Adipose tissue (tissue), 3 donors: ENCODE data around the gene TTC9. TPM values are rescaled to one million over a fixed set of nuclear protein-coding genes. Genes with fewer than 3 reads are reported as not detected.

Experiments
- H3K27ac ChIP-seq: one replicate; pipeline ENCODE4 v1.5.1; 2013; ENCODE audit warnings: low read depth, low read length
- WGBS, 3 donors: extraction: QIAGEN DNeasy Blood & Tissue Kit; methylation state at CpG; one replicate each; pipeline ENCODE4 v1.1.7; 2013; 5-methylcytosine and 5-hydroxymethylcytosine counted together
- polyA plus RNA-seq, 3 donors: library from polyadenylated mRNA; stranded (reverse); fragments of 200-250 nt; gene quantifications; one replicate each; pipeline ENCODE4 v1.2.3, GENCODE V29; 2013
- donor health status: healthy with polysubstance abuse.
- donor health status: Bipolar disorder and iron deficiency.
- donor health status: healthy.

Gene TTC9
- polyA plus RNA-seq, 3 donors: 0.56 to 1.2 (median 0.79) TPM

DNA sequence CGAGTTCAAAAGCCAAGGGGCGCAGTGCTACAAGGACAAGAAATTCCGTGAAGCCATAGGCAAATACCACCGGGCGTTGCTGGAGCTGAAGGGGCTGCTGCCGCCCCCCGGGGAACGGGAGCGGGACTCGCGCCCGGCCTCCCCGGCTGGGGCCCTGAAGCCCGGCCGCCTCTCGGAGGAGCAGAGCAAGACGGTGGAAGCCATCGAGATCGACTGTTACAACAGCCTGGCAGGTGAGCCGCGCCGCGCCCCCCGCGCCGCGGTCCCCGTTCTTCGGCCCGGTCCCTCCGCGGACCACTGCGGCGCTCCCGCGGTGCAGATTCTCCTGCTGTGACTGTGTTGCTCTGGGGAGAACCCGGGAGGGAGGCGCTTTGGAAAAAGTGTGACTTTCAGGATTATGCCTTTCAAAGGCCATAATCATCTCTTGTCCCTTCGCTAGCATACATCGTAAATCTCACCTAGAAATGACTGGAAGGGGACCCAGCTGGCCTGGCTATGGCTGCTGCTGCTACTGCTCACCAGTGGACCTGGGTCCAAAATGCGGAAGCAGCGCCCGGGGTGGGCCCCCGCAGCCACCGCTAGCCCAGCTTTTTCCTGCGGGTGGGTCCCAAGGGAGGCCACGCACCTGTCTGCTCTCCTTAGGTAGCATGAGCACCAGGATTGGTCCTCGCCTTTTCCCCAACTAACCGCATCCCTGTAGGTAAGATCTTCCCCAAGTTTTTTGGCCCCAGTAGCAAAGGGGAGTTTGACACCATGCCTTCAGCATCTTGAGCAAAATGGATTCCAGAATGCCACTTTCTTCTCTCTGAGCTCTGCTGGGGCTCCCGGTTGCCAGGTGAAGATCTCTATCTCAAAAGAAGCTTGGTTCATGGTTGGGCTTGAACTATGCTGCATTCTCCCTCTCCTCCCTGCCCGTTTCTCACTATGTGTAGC, 853 bp downstream of the TTC9 start:
- 5 to 7% (median 6%) methylated on average over 45 to 51 of the region's 51 CpGs for WGBS, 3 donors
- H3K27ac ChIP-seq: no peak overlapping the region

DNA sequence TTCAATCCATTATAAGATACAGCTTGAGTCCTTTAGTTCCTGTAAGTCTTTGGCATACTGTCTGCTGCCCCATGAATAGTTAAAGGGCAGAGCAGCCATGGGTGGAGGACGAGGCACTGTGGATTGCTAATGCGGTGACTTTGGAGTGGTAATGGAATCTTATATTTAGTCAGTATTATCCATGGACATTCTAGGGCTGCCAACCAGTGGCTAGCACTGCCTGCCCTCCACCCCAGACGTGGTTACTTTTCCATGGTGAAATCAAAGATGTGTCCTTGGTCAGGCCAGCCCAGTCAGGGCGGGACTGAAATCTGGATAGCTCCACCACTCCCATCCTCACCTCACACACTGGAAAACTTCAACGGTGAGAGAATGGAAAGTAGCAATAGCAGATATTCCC, 2.3 kb downstream of the TTC9 start:
- WGBS, 3 donors: 63 to 83% (median 80%) methylated on average over 5 of the region's 5 CpGs
- no peak overlapping the region for H3K27ac ChIP-seq

DNA sequence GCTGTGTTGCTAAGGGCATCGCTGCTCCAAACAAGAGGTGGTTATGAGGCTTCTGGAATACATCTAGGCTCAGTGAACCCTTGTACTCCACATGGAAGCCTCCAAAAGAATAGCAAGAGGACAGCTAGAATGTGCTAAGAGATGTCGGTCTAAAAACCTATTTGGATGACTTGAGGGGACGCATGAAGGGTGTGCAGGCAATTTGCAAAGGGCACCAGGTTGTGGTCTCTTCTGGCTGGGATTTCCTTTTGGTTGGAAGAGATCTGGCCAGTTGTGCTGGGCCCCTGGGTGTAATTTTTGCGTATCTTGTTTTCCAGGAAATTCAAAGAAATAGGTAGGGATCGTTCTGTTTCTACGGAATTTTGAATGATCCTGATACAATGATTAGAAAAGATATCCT, 4.2 kb downstream of the TTC9 start:
- 86 to 96% (median 93%) methylated on average over 6 of the region's 6 CpGs for WGBS, 3 donors
- H3K27ac ChIP-seq: no peak overlapping the region

DNA sequence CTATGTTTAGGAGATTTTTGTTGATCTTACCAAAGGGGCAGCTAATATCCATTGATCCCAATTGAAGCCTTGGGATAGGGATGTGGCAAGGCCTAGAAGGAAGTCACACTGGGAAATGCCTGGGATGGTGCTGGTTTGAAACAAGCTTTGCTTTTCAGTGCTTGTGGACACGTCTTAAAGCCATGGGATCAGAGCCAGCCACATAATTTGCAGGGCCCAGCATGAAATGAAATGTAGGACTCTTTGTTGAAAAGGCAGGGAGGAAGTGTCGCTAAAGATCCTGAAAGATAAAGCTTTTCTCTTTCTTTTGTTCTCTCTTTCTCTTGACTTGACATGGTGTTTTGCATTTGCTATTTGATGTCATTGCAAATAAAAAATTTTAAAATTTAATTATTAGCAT, 5.0 kb downstream of the TTC9 start:
- no peak overlapping the region for H3K27ac ChIP-seq
- 69 to 82% (median 77%) methylated on average over 2 of the region's 2 CpGs for WGBS, 3 donors

DNA sequence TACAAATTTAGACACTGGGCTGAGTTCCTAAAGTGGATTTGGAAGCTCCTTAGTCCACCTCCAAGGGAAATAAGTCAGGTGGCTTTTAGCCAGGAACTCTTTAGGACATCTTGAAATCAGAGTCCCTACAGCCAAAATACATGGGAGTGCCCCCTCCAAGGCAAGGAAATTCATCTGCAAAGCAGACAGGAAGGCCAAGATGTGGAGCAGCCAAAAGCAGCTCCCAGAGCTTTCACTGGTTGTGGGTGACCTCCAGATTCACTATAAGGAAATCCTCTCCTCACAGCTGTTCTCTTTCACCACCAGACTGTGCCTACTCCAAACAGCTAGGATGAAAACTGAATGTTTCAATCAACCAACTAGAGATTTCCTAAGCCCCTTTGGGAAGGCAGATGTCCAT, 6.6 kb downstream of the TTC9 start:
- H3K27ac ChIP-seq: no peak overlapping the region

DNA sequence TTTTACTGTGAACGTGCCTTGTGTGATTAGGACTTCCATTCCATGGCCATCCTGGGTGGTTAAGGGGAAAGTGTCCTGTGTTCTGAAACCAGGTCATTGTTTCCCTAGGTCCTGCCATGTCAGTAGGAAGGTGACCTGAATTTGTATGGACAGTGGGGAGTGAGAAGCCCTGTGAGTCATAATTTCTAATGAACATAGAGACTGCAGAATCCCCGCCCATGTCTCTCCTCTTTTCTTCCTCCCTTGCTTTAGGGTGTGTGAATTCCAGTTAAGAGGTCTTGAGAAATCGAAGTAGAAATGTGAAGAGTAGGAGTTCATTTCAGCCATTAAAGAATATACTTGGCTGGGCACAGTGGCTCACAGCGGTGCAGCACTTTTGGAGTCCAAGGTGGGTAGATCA, 8.1 kb downstream of the TTC9 start:
- no peak overlapping the region for H3K27ac ChIP-seq
- 87 to 93% (median 92%) methylated on average over 4 of the region's 4 CpGs for WGBS, 3 donors

DNA sequence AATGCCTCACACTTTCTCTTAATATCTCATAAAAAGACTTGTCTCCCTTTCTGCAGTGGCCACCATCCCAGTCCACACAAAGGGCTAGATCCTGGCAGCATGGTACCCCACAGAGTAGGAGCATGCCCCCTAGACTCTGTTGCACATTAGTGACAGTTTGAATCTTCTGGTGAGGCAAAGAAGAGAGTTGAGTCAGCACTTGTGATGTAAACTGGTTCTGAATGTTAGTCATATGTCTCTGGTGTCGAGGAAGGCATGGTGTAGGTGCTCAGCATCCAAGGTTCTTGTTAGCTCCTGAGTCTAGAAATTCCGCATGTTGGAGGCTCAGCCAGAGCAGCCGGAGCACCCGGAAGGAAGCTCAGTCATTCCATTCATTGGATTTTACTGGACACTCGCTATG, 9.8 kb downstream of the TTC9 start:
- no peak overlapping the region for H3K27ac ChIP-seq
- WGBS, 3 donors: 86 to 98% (median 95%) methylated on average over 5 of the region's 5 CpGs

DNA sequence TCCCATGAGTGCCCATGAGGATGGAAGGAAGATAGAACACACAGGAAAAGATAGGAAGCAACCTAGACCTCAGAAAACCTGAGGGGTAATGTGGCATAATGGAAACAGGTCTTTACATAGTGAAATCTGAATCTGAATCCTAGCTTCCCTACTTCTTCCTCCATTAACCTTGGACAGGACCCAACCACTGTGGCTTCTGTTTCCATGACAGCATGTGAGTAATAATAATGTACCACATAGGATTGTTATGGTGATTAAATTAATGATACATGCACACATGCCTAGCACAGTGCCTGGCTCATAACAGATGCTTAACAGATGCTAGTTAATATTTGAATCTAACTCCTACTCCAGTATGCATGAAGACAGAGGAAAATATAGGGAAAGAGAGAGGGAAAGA, 11.2 kb downstream of the TTC9 start:
- H3K27ac ChIP-seq: no peak overlapping the region

DNA sequence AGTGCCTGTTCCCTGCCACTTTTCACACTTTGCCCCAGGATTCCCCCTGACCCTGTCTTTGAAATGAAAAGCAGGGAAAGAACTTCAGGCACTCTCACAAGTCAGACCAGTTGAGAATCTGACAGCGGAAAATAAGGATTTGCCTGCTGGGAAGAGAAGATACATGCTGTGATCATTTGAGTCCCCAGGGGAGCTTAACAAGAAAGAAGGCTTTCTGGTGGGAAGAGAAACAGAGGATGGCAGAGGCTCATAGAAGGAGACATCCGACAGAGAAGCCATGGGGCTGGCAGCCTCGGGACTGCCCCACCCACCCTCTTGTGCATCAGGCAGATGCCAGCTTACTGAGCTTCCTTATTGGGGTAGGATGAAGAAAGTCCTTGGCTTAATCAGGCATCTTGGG, 11.9 kb downstream of the TTC9 start:
- no peak overlapping the region for H3K27ac ChIP-seq
- WGBS, 3 donors: 48 to 59% (median 56%) methylated on average over 3 of the region's 3 CpGs

DNA sequence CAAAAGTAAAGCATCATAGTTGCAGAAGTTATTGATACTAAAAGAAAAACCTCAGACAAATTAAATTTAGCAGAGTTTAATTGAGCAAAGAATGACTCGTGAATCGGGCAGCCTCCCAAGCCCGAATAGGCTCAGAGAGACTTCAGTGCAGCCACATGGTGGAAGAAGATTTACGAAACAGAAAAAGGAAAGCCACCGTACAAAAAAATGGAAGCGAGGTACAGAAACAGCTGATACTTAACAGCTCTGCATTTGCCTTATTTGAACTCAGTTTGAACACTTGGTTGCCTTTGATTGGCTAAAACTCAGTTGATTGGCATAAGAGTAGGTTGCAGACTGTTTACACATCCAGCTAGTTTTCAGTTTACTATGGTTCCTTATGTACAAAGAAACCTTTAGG, 12.9 kb downstream of the TTC9 start:
- 67 to 84% (median 68%) methylated on average over 6 of the region's 6 CpGs for WGBS, 3 donors
- H3K27ac ChIP-seq: no peak overlapping the region

DNA sequence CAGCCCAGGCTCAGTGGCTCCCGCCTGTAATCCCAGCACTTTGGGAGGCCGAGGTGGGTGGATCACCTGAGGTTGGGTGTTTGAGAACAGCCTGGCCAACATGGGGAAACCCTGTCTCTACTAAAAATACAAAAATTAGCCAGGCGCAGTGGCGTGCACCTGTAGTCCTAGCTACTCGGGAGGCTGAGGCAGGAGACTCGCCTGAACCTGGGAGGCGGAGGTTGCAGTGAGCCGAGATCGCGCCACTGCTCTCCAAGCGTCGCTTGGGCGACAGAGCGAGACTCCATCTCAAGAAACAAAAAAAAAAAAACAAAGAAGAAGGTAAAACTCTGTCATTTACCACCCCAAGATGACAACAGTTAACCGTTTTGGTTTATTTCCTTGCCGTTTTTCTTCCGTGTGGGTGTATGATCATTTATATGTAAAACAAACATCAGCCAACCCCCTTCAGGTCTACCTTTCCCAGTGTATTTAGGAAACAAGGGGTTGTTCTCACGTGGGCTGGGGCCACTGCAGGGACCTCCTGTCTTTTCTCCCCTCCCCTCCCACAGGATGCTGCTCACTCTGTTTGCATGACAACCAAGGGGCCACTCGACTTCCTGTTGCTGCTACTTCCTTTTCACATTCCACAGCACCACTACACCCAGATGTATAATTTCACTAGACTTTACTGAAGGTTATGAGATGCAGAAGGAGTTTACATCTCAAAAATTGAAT, 13.6 kb downstream of the TTC9 start:
- 73 to 83% (median 74%) methylated on average over 19 of the region's 19 CpGs for WGBS, 3 donors
- no peak overlapping the region for H3K27ac ChIP-seq

DNA sequence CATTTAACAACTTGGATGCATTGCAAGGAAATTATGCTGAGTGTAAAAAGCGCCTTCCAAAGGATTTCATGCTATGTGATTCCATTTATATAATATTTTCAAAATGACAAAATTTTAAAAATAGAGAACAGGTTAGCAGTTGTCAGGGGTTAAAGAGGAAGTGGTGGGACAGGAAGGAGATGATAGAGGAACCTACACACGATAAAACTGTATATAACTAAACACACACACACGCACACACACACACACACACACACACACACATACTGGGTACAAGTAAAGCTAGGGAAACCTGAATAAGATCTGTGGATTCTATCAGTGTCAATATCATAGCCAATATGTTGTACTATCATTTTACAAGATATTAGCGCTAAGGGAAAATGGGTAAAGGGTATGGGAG, 17.2 kb downstream of the TTC9 start:
- H3K27ac ChIP-seq: no peak overlapping the region
- WGBS, 3 donors: 45 to 62% (median 56%) methylated on average over 4 of the region's 4 CpGs

DNA sequence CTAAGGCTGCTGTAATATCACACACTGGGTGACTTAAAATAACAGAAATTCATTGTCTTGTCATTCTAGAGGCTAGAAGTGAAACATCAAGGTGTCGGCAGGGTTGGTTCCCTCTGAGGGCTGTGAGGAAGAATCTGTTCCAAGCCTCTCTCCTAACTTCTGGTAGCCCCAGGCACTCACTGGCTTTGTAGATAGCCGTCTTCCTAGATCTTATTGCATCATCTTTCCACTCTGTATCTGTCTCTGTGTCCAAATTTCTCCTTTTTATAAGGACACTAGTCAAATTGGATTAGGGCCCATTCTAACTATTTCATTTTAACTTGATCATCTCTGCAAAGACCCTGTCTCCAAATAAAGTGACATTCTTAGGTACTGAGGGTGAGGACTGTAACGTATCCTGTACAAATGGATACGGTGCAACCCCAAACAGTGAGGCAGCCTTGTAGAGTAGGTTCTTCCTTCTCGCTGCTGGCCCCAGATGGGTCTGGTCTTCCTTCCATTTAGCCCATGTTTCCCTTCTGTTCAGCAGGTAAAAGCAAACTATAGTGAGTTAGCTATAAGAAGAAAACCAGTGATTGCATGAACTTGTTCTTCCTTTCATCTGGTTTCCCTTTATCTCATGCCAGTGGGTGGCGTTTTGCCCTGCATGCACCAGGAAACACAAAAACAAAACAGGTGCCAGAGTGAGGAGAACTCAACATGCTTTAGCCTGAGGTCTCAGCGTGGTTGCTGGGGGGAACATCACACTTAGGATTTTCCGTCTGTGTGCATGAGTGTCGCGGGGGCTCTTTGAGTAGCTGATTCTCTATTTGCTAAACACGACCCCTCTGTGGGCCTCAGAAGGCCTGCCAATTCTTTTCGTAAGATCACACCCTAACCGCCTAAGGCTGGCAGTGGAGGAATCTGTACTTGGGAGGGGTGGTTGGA, 19.5 kb downstream of the TTC9 start:
- H3K27ac ChIP-seq: no peak overlapping the region

DNA sequence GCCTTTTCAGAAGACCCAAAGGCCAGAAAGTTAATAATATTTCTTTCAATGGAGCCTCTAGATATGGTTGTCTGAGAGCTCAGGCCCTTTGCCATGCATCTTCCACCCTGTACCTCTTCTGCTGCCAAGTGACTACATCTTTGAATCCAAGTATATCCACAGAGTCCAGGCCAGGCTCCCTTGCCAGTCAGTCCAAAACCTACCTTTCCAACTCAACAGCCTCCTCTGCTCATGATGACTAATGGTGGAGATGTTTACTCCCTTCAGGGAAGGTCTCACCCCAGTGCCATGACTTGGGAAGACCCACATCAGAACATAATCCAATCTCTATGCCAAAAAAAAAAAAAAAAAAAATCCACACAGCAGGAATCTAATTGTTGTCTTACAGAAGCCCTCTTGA, 20.4 kb downstream of the TTC9 start:
- H3K27ac ChIP-seq: no peak overlapping the region

More for the DNA sequence above, 19.5 kb downstream of the TTC9 start:
- whole genome bisulfite sequencing, 3 donors: 53 to 68% (median 60%) methylated on average over 13 of the region's 13 CpGs

DNA sequence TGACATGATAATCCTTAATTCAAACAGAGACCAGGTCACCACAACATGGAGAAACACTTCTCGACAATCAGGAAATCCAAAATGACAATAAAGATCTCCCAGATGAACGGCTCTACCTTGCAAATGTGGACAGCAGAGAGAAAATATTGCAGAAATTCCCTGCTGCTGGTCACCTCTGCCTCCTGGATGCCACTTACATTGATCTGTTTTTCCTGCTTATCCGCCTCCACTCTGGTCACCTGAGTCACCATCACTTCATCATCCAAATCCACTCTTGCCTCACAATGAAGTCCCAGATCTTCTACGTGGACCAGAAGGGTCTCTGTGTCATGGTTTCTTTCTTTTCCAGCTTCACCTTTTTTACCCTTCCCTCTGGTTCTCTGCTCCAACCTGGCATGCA, 21.1 kb downstream of the TTC9 start:
- H3K27ac ChIP-seq: no peak overlapping the region
- WGBS, 3 donors: 75 to 91% (median 87%) methylated on average over 4 of the region's 4 CpGs

DNA sequence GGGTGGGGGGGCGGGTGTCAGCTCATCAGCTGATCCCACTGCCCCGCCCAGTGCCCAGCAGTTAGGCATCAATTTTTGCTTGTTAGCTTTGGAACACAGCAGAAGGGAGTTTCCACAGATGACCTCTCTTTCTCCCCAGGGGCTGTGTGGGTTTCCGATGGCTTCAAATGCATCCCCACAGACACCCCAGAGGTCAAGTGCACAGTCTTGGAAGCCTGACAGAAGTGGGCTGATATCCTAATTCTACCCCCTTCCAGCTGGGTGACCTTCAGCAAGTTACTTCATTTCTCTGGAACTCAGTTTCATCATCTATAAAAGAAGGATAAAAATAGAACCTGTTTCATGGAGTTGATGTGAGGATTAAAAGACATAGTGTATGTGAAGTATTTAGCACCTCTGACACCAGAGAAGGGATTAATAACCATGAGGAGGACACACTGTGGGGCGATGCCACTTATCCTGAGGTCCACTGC, 22.0 kb downstream of the TTC9 start:
- 66 to 71% (median 69%) methylated on average over 4 of the region's 4 CpGs for WGBS, 3 donors
- H3K27ac ChIP-seq: no peak overlapping the region

DNA sequence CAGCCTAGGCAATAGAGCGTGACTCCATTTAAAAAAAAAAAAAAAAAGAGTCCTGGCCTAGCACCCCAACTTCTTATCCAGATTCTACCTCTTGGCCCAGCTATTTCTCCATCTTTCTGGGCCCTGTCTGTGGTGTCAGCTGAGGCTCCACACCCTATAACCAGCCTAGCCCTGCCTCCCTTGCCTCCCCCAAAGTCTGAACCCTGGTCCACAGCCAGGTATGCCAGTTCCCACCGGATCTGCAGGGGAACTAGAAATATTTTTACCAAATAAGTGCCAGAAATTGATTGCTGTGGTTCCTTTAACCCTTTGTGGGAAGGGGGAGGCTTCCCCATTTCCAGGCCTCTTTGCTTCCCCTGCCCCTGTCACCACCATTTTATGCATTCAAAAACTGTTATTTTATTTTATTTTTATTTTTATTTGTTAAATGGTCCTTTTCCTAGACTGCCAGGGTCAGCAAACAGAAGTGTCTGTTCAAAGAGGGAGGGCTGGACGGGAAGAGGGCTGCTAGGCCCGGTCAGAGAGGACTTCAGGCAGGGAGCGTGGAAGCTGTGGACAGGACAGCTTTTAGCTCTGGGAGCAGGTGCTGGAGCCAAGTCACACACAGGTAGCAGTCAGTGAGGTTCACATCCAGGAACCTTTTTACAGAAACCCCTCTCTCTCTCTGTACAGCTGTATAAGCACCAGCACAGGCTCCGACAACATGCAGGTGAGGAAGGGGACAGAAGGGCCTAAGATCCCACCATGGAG, 23.2 kb downstream of the TTC9 start:
- H3K27ac ChIP-seq: no peak overlapping the region
- 53 to 79% (median 79%) methylated on average over 6 of the region's 6 CpGs for WGBS, 3 donors
